ENCODE results near the gene MZB1. TPM values are rescaled to one million over a fixed set of nuclear protein-coding genes. Genes with fewer than 3 reads are reported as not detected.

MZB1 gene
- total RNA-seq, 1 experiment from 2014 or later, result 1.1 TPM

- TF ChIP-seq AR (CRISPR knock-in tag; IDR thresholded peaks at IDR 0.05) (no peak), NR3C1 (CRISPR knock-in tag; conservative IDR thresholded peaks at IDR 0.05; ENCODE audit: low read depth) (no peak), ATF1 (CRISPR knock-in tag; IDR thresholded peaks at IDR 0.05) (no peak), ZNF317 (CRISPR knock-in tag; IDR thresholded peaks at IDR 0.05; ENCODE audit: borderline replicate concordance, low read depth) (no peak), ZNF232 (CRISPR knock-in tag; IDR thresholded peaks at IDR 0.05) (no peak), JAZF1 (CRISPR knock-in tag; IDR thresholded peaks at IDR 0.05) (no peak), ZNF425 (CRISPR knock-in tag; conservative IDR thresholded peaks at IDR 0.05) (no peak), ZBTB21 (CRISPR knock-in tag; IDR thresholded peaks at IDR 0.05; ENCODE audit: borderline replicate concordance) (no peak), TEAD1 (CRISPR knock-in tag; IDR thresholded peaks at IDR 0.05) (no peak), ZNF138 (CRISPR knock-in tag; conservative IDR thresholded peaks at IDR 0.05) (no peak)
Measured at GRCh38 chr5:139369181-139369580, 20.5 kb downstream of the MZB1 start (continued).

- Mint-ChIP-seq H3K4me3 (no peak overlapping the region), H3K4me1 (no peaks in the 10 kb centered on the region), H3K36me3 (peaks cover 59% of the 10 kb centered on the region), H3K27me3 (ENCODE audit: low read depth) (no peaks in the 10 kb centered on the region), H3K27ac (no peak overlapping the region; the same call in 1 of the 2 replicates), H3K9me3 (no peaks in the 10 kb centered on the region)
- POLR2A ChIA-PET, result interaction anchor here (0.5 kb wide), 1 partner anchor 573 kb away, joined by 3 read pairs; no protein-coding TSS in a partner anchor
- DNase-seq (ENCODE audit: low spot score) (no peak), ATAC-seq (no peak)
- CTCF ChIA-PET, result interaction anchor here (0.9 to 1.7 kb wide), 6 partner anchors 22 to 92 kb away, joined by 3 to 5 read pairs (median 4); partner anchors contain the start of gene PAIP2
- TF ChIP-seq TEAD4 (CRISPR knock-in tag; IDR thresholded peaks at IDR 0.05) (no peak), HMGA2 (CRISPR knock-in tag; IDR thresholded peaks at IDR 0.05) (no peak), AFF4 (CRISPR knock-in tag; IDR thresholded peaks at IDR 0.05; ENCODE audit: borderline replicate concordance) (no peak), ELF4 (CRISPR knock-in tag; IDR thresholded peaks at IDR 0.05; ENCODE audit: low read depth) (no peak), NFE2L1 (CRISPR knock-in tag; IDR thresholded peaks at IDR 0.05) (no peak), RORB (CRISPR knock-in tag; IDR thresholded peaks at IDR 0.05) (no peak), ZNF232 (CRISPR knock-in tag; IDR thresholded peaks at IDR 0.05) (no peak), ZNF121 (CRISPR knock-in tag; IDR thresholded peaks at IDR 0.05) (no peak), E2F1 (CRISPR knock-in tag; IDR thresholded peaks at IDR 0.05) (no peak), GTF2I (CRISPR knock-in tag; conservative IDR thresholded peaks at IDR 0.05) (no peak), GRHL2 (CRISPR knock-in tag; IDR thresholded peaks at IDR 0.05; ENCODE audit: insufficient replicate concordance, severe bottlenecking) (no peak), ZNF317 (CRISPR knock-in tag; IDR thresholded peaks at IDR 0.05; ENCODE audit: borderline replicate concordance, low read depth) (no peak), ETV6 (CRISPR knock-in tag; IDR thresholded peaks at IDR 0.05) (no peak), FOXK1 (CRISPR knock-in tag; IDR thresholded peaks at IDR 0.05) (no peak), ZNF219 (CRISPR knock-in tag; IDR thresholded peaks at IDR 0.05; ENCODE audit: borderline replicate concordance) (no peak), SMAD3 (CRISPR knock-in tag; IDR thresholded peaks at IDR 0.05; ENCODE audit: borderline replicate concordance) (no peak), NR1H2 (CRISPR knock-in tag; IDR thresholded peaks at IDR 0.05) (no peak)
- TF ChIP-seq, protein P1, sequence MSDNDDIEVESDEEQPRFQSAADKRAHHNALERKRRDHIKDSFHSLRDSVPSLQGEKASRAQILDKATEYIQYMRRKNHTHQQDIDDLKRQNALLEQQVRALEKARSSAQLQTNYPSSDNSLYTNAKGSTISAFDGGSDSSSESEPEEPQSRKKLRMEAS (CRISPR knock-in tag; IDR thresholded peaks at IDR 0.05), result no peak
Measured at GRCh38 chr5:139368613-139369012, 21.1 kb downstream of the MZB1 start.

All from WTC11 (cell line).